ENCODE measurements around the gene SAA4. TPM values are rescaled to one million over a fixed set of nuclear protein-coding genes. Genes with fewer than 3 reads are reported as not detected.

SAA4 gene
- total RNA-seq = 1.9 TPM in 1 of 2 replicates, not detected in the other

GRCh38 chr11:18236664-18237356 is at the start of gene SAA4:
TSS of gene SAA4 (minus strand) at chr11:18236802. CDS start at chr11:18235926, 876 bp downstream.

GRCh38 chr11:18265949-18266348 is 29.3 kb upstream of the SAA4 start, which contains the start of gene SAA1:
TSS of gene SAA1 (plus strand) at chr11:18266264. CDS start at chr11:18266888, 624 bp downstream.

GRCh38 chr11:18248561-18248960 is 12.0 kb upstream of the SAA4 start, which contains the start of gene SAA2:
TSS of gene SAA2 (minus strand) at chr11:18248668. CDS start at chr11:18248011, 657 bp downstream.

Other genes with a start within 250 kb of the SAA4 start
- gene SERGEF, start 223.8 kb downstream of the SAA4 start, total RNA-seq = 25.3 and 26.2 TPM in 2 replicates
- under 0.01 TPM in 2 replicates for gene TPH1, start 190.5 kb downstream of the SAA4 start, total RNA-seq
- 13.0 and 15.3 TPM in 2 replicates for gene SAAL1, start 130.7 kb downstream of the SAA4 start, total RNA-seq
- 2.4 TPM in 1 of 2 replicates, not detected in the other for gene MRGPRX3, start 104.2 kb downstream of the SAA4 start, total RNA-seq
- gene MRGPRX4, start 64.0 kb downstream of the SAA4 start, total RNA-seq = not detected in 2 replicates
- gene SAA2, start 11.9 kb upstream of the SAA4 start, total RNA-seq = 2.1 and 54.2 TPM in 2 replicates
- gene SAA1, start 29.5 kb upstream of the SAA4 start, total RNA-seq = 3.2 and 53.7 TPM in 2 replicates
- gene HPS5, start 85.3 kb upstream of the SAA4 start, total RNA-seq = 49.0 and 59.8 TPM in 2 replicates
- 80.2 and 89.1 TPM in 2 replicates for gene GTF2H1, start 85.8 kb upstream of the SAA4 start, total RNA-seq
- gene LDHA, start 157.8 kb upstream of the SAA4 start, total RNA-seq = 1,031 and 1,474 TPM in 2 replicates
- gene LDHC, start 175.5 kb upstream of the SAA4 start, total RNA-seq = 0.43 and 0.48 TPM in 2 replicates
- not detected in 2 replicates for gene LDHAL6A, start 219.1 kb upstream of the SAA4 start, total RNA-seq

All from tracheal epithelial cell (primary cell).